SK-N-SH treated with all-trans-retinoic acid at 6 μM for 48 hours (cell line): ENCODE data around the gene MTMR3.

Experiments
- ATAC-seq: fragments of 200-7000 bp; cut with Tn5 transposase; 3 replicates; pipeline ENCODE4 v1.9.1; 2020; ENCODE audit warnings: mild to moderate bottlenecking, moderate library complexity
- ARNTL ChIP-seq: fragments of 450-650 bp; formaldehyde crosslinking; IDR thresholded peaks from 2 replicates; pipeline ENCODE4 v1.5.0; 2020; ENCODE audit warnings: low read depth, mild to moderate bottlenecking, moderate library complexity, borderline replicate concordance
- BACH2 ChIP-seq: fragments of 250-450 bp; sonication (Bioruptor Pico); IDR thresholded peaks from 2 replicates; pipeline ENCODE4 v1.9.0; 2021; ENCODE audit warnings: mild to moderate bottlenecking, borderline replicate concordance
- CREB5 ChIP-seq: fragments of 250-450 bp; sonication (Bioruptor Pico); IDR thresholded peaks from 2 replicates; pipeline ENCODE4 v1.5.1; 2020; ENCODE audit warnings: low read depth, mild to moderate bottlenecking, moderate library complexity
- CSDC2 ChIP-seq: fragments of 250-450 bp; sonication (Bioruptor Pico); IDR thresholded peaks from 2 replicates; pipeline ENCODE4 v1.5.0; 2020; ENCODE audit warnings: mild to moderate bottlenecking, moderate library complexity
- ESRRG ChIP-seq: fragments of 250-450 bp; sonication (Bioruptor Pico); IDR thresholded peaks from 2 replicates; pipeline ENCODE4 v1.6.1; 2021; ENCODE audit warnings: mild to moderate bottlenecking
- ISL1 ChIP-seq: fragments of 250-450 bp; sonication (Bioruptor Pico); IDR thresholded peaks from 2 replicates; pipeline ENCODE4 v2.1.2; 2022; ENCODE audit warnings: mild to moderate bottlenecking, moderate library complexity
- OSR1 ChIP-seq: fragments of 250-450 bp; sonication (Bioruptor Pico); IDR thresholded peaks from 2 replicates; pipeline ENCODE4 v1.8.0; 2022; ENCODE audit warnings: moderate library complexity, mild to moderate bottlenecking, inconsistent platforms
- PATZ1 ChIP-seq: fragments of 250-450 bp; sonication (Bioruptor Pico); IDR thresholded peaks from 2 replicates; pipeline ENCODE4 v1.8.0; 2020; ENCODE audit warnings: mild to moderate bottlenecking, moderate library complexity, borderline replicate concordance
- POU6F1 ChIP-seq: fragments of 250-450 bp; sonication (Bioruptor Pico); IDR thresholded peaks from 2 replicates; pipeline ENCODE4 v1.8.0; 2021; ENCODE audit warnings: low read depth, mild to moderate bottlenecking, moderate library complexity, borderline replicate concordance
- PPARA ChIP-seq: fragments of 250-450 bp; sonication (Bioruptor Pico); IDR thresholded peaks from 2 replicates; pipeline ENCODE4 v1.5.0; 2020; ENCODE audit warnings: mild to moderate bottlenecking, borderline replicate concordance
- RARB ChIP-seq: fragments of 250-450 bp; sonication (Bioruptor Pico); IDR thresholded peaks from 2 replicates; pipeline ENCODE4 v1.8.0; 2021; ENCODE audit warnings: mild to moderate bottlenecking, moderate library complexity
- SNAI2 ChIP-seq: fragments of 250-450 bp; sonication (Bioruptor Pico); IDR thresholded peaks from 2 replicates; pipeline ENCODE4 v1.5.0; 2020; ENCODE audit warnings: mild to moderate bottlenecking, moderate library complexity
- TCF4 ChIP-seq: fragments of 250-450 bp; sonication (Bioruptor Pico); IDR thresholded peaks from 2 replicates; pipeline ENCODE4 v1.8.0; 2021; ENCODE audit warnings: mild to moderate bottlenecking, moderate library complexity, borderline replicate concordance
- TOX ChIP-seq: fragments of 250-450 bp; sonication (Bioruptor Pico); IDR thresholded peaks from 2 replicates; pipeline ENCODE4 v1.8.0; 2021; ENCODE audit warnings: mild to moderate bottlenecking, moderate library complexity, borderline replicate concordance
- TSHZ2 ChIP-seq: fragments of 250-450 bp; sonication (Bioruptor Pico); IDR thresholded peaks from 2 replicates; pipeline ENCODE4 v1.5.0; 2020; ENCODE audit warnings: mild to moderate bottlenecking, moderate library complexity
- ZC3H10 ChIP-seq: fragments of 250-450 bp; sonication (Bioruptor Pico); IDR thresholded peaks from 2 replicates; pipeline ENCODE4 v1.5.1; 2021; ENCODE audit warnings: mild to moderate bottlenecking, moderate library complexity
- ZFP3 ChIP-seq: fragments of 250-450 bp; sonication (Bioruptor Pico); IDR thresholded peaks from 2 replicates; pipeline ENCODE4 v1.5.0; 2020; ENCODE audit warnings: mild to moderate bottlenecking, moderate library complexity
- ZFP30 ChIP-seq: fragments of 450-650 bp; formaldehyde crosslinking; IDR thresholded peaks from 2 replicates; pipeline ENCODE4 v1.5.0; 2022; ENCODE audit warnings: mild to moderate bottlenecking, moderate library complexity
- ZNF565 ChIP-seq: fragments of 450-650 bp; formaldehyde crosslinking; conservative IDR thresholded peaks from 2 replicates; pipeline ENCODE4 v1.5.0; 2020; ENCODE audit warnings: low read depth, mild to moderate bottlenecking, moderate library complexity
- ZNF70 ChIP-seq: fragments of 450-650 bp; formaldehyde crosslinking; IDR thresholded peaks from 2 replicates; pipeline ENCODE4 v1.5.0; 2020; ENCODE audit warnings: mild to moderate bottlenecking, moderate library complexity
- ZNF8 ChIP-seq: fragments of 450-650 bp; formaldehyde crosslinking; IDR thresholded peaks from 2 replicates; pipeline ENCODE4 v1.5.0; 2020; ENCODE audit warnings: mild to moderate bottlenecking, moderate library complexity

The MTMR3 gene

GRCh38 chr22:29903371-29903770, 20.4 kb downstream of the MTMR3 start:
- TF ChIP-seq PPARA (CRISPR knock-in tag) (no peak), ZFP30 (CRISPR knock-in tag) (no peak), ESRRG (CRISPR knock-in tag) (no peak), ZFP3 (CRISPR knock-in tag) (no peak), ZNF8 (CRISPR knock-in tag) (no peak), RARB (CRISPR knock-in tag) (no peak), OSR1 (CRISPR knock-in tag) (no peak), POU6F1 (CRISPR knock-in tag) (no peak), CREB5 (CRISPR knock-in tag) (no peak), ARNTL (CRISPR knock-in tag) (no peak), TOX (no peak), ZC3H10 (no peak), ZNF565 (CRISPR knock-in tag) (no peak), PATZ1 (CRISPR knock-in tag) (no peak), CSDC2 (no peak), SNAI2 (no peak), TCF4 (CRISPR knock-in tag) (no peak), ZNF70 (CRISPR knock-in tag) (no peak), ISL1 (CRISPR knock-in tag) (no peak)
- ATAC-seq: no peak

GRCh38 chr22:29904020-29904419, 21.0 kb downstream of the MTMR3 start:
- no peak for ATAC-seq
- TF ChIP-seq TSHZ2 (CRISPR knock-in tag) (no peak), ARNTL (CRISPR knock-in tag) (no peak), SNAI2 (no peak), OSR1 (CRISPR knock-in tag) (no peak), BACH2 (no peak), CSDC2 (no peak), ZC3H10 (no peak), ESRRG (CRISPR knock-in tag) (no peak), POU6F1 (CRISPR knock-in tag) (no peak), ZFP3 (CRISPR knock-in tag) (no peak), ZFP30 (CRISPR knock-in tag) (no peak), CREB5 (CRISPR knock-in tag) (no peak), ZNF70 (CRISPR knock-in tag) (no peak)
